IMR-90 (cell line): Measurements from ENCODE around the gene XRCC4. TPM values are rescaled to one million over a fixed set of nuclear protein-coding genes. Genes with fewer than 3 reads are reported as not detected.

ENCODE experiments used
- ATAC-seq: fragments of 200-7000 bp; cut with Tn5 transposase; 2 replicates; pipeline ENCODE4 v1.9.1; 2020; ENCODE audit warnings: low read depth, mild to moderate bottlenecking, moderate library complexity
- BruUV-seq: library from RNA; stranded (reverse); fragments of 400-500 nt; replicated peaks from 2 replicates; lab custom pipeline; 2021; lab: Mats Ljungman, UMichigan
- CTCF ChIA-PET: fragments of 300-600 bp; formaldehyde crosslinking; extraction: SDS; loops from one replicate; lab custom pipeline; 2021; ENCODE audit warnings: antibody characterized with exemption; lab: Yijun Ruan, JAX
- POLR2A ChIA-PET: fragments of 300-600 bp; sonication (Branson Sonifier 250); formaldehyde crosslinking; loops from one replicate; lab custom pipeline; 2022; ENCODE audit warnings: antibody characterized with exemption; ENCODE audit not compliant: unreplicated experiment; lab: Charles Lee
- DNase-seq: peaks from one replicate; pipeline ENCODE4 v3.0.0; 2013
- H2AFZ ChIP-seq: replicated peaks from 2 replicates; pipeline ENCODE3; 2013; ENCODE audit warnings: low read length, mild to moderate bottlenecking; ENCODE audit not compliant: poor library complexity
- H2AK5ac ChIP-seq: 2 replicates; pipeline ENCODE4 v1.6.1; 2013; ENCODE audit warnings: low read depth, low read length, inconsistent platforms
- H2AK9ac ChIP-seq: replicated peaks from 2 replicates; pipeline ENCODE3; 2013; ENCODE audit warnings: mild to moderate bottlenecking, low read depth, low read length, moderate library complexity; ENCODE audit not compliant: poor library complexity
- H2BK120ac ChIP-seq: 2 replicates; pipeline ENCODE4 v1.6.1; 2013; ENCODE audit warnings: low read depth, low read length, inconsistent platforms
- H2BK15ac ChIP-seq: 3 replicates; pipeline ENCODE4 v1.6.1; 2013; ENCODE audit warnings: low read depth, low read length, inconsistent platforms
- H2BK20ac ChIP-seq: 2 replicates; pipeline ENCODE4 v1.6.1; 2013; ENCODE audit warnings: low read depth, mild to moderate bottlenecking, inconsistent platforms, low read length, moderate library complexity
- H2BK5ac ChIP-seq: 2 replicates; pipeline ENCODE4 v1.6.1; 2013; ENCODE audit warnings: mild to moderate bottlenecking, low read depth, low read length, inconsistent platforms; ENCODE audit not compliant: poor library complexity, severe bottlenecking
- H3K14ac ChIP-seq: replicated peaks from 2 replicates; pipeline ENCODE4 v1.6.1; 2013; ENCODE audit warnings: low read depth, low read length, inconsistent platforms
- H3K18ac ChIP-seq: 2 replicates; pipeline ENCODE4 v1.6.1; 2013; ENCODE audit warnings: low read depth, low read length, control low read depth
- H3K23ac ChIP-seq: 2 replicates; pipeline ENCODE4 v1.6.1; 2013; ENCODE audit warnings: low read depth, low read length, inconsistent platforms
- H3K27ac ChIP-seq: 2 replicates; pipeline ENCODE4 v1.5.1; 2013; ENCODE audit warnings: mild to moderate bottlenecking, control low read depth, low read length; ENCODE audit not compliant: insufficient read depth
- H3K27me3 ChIP-seq: 2 replicates; pipeline ENCODE4 v1.6.1; 2013; ENCODE audit warnings: low read length; ENCODE audit not compliant: control insufficient read depth, insufficient read depth
- H3K36me3 ChIP-seq: 2 replicates; pipeline ENCODE4 v1.6.1; 2013; ENCODE audit warnings: low read length, mixed read lengths; ENCODE audit not compliant: control insufficient read depth, insufficient read depth
- H3K4ac ChIP-seq: 2 replicates; pipeline ENCODE4 v1.6.1; 2013; ENCODE audit warnings: low read depth, low read length, inconsistent platforms
- H3K4me1 ChIP-seq: 2 replicates; pipeline ENCODE4 v1.6.1; 2013; ENCODE audit warnings: low read length, mixed read lengths; ENCODE audit not compliant: control insufficient read depth, insufficient read depth
- H3K4me2 ChIP-seq: 2 replicates; pipeline ENCODE4 v1.6.1; 2013; ENCODE audit warnings: low read depth, mild to moderate bottlenecking, control low read depth, low read length, moderate library complexity
- H3K4me3 ChIP-seq: 2 replicates; pipeline ENCODE4 v1.5.1; 2013; ENCODE audit warnings: low read depth, mild to moderate bottlenecking, control low read depth, low read length, moderate library complexity; ENCODE audit not compliant: insufficient read depth
- H3K56ac ChIP-seq: 2 replicates; pipeline ENCODE4 v1.6.1; 2013; ENCODE audit warnings: low read length, inconsistent platforms; ENCODE audit not compliant: insufficient read depth; ENCODE audit errors: extremely low read depth
- H3K79me1 ChIP-seq, 2 experiments: 2 replicates each; pipeline ENCODE4 v1.6.1; 2013; ENCODE audit warnings: low read length in 2 of 2, inconsistent platforms in 1 of 2, low read depth in 1 of 2
- H3K9ac ChIP-seq: 2 replicates; pipeline ENCODE4 v1.6.1; 2013; ENCODE audit warnings: low read depth, low read length, control low read depth
- H3K9me1 ChIP-seq: 2 replicates; pipeline ENCODE4 v1.6.1; 2013; ENCODE audit warnings: low read length, inconsistent platforms; ENCODE audit not compliant: insufficient read depth
- H3K9me3 ChIP-seq: 2 replicates; pipeline ENCODE4 v1.6.1; 2013; ENCODE audit warnings: low read length; ENCODE audit not compliant: control insufficient read depth, insufficient read depth
- H4K20me1 ChIP-seq: 2 replicates; pipeline ENCODE4 v1.6.1; 2013; ENCODE audit warnings: low read length, inconsistent platforms; ENCODE audit not compliant: insufficient read depth
- H4K5ac ChIP-seq: 2 replicates; pipeline ENCODE4 v1.6.1; 2013; ENCODE audit warnings: mild to moderate bottlenecking, low read depth, low read length, control low read depth
- H4K8ac ChIP-seq, 2 experiments: 2 replicates each; pipeline ENCODE4 v1.6.1; 2013; ENCODE audit warnings: low read depth in 2 of 2, low read length in 2 of 2, control low read depth in 1 of 2, inconsistent platforms in 1 of 2
- H4K91ac ChIP-seq: 2 replicates; pipeline ENCODE4 v1.6.1; 2013; ENCODE audit warnings: low read depth, low read length, inconsistent platforms; ENCODE audit not compliant: insufficient read depth
- BHLHE40 ChIP-seq: fragments of 150-350 bp; IDR thresholded peaks from 2 replicates; pipeline ENCODE4 v1.6.1; 2016; ENCODE audit warnings: mild to moderate bottlenecking, low read depth, low read length
- CEBPB ChIP-seq: IDR thresholded peaks from 2 replicates; pipeline ENCODE4 v1.6.1; 2012; ENCODE audit warnings: low read depth, low read length, improper control_type of control experiment
- CHD1 ChIP-seq: IDR thresholded peaks from 2 replicates; pipeline ENCODE4 v1.6.1; 2012; ENCODE audit warnings: low read depth, low read length, improper control_type of control experiment
- ELK1 ChIP-seq: fragments of 150-350 bp; IDR thresholded peaks from 2 replicates; pipeline ENCODE4 v1.6.1; 2016; ENCODE audit warnings: low read depth, mild to moderate bottlenecking, low read length, moderate library complexity, borderline replicate concordance
- FOS ChIP-seq: fragments of 150-350 bp; IDR thresholded peaks from 2 replicates; pipeline ENCODE4 v1.6.1; 2016; ENCODE audit warnings: low read depth, low read length
- MAFK ChIP-seq: IDR thresholded peaks from 2 replicates; pipeline ENCODE4 v1.6.1; 2012; ENCODE audit warnings: low read depth, low read length, improper control_type of control experiment
- MAZ ChIP-seq: IDR thresholded peaks from 2 replicates; pipeline ENCODE4 v1.6.1; 2012; ENCODE audit warnings: low read depth, mild to moderate bottlenecking, low read length, improper control_type of control experiment, moderate library complexity, borderline replicate concordance
- MXI1 ChIP-seq: IDR thresholded peaks from 2 replicates; pipeline ENCODE4 v1.6.1; 2012; ENCODE audit warnings: low read depth, mild to moderate bottlenecking, low read length, moderate library complexity, borderline replicate concordance
- POLR2A ChIP-seq: IDR thresholded peaks from 2 replicates; pipeline ENCODE4 v1.6.1; 2012; ENCODE audit warnings: mild to moderate bottlenecking, low read depth, low read length
- RAD21 ChIP-seq: IDR thresholded peaks from 2 replicates; pipeline ENCODE4 v1.6.1; 2012; ENCODE audit warnings: low read length, improper control_type of control experiment
- RCOR1 ChIP-seq: IDR thresholded peaks from 2 replicates; pipeline ENCODE4 v1.6.1; 2012; ENCODE audit warnings: mild to moderate bottlenecking, low read length, improper control_type of control experiment; ENCODE audit not compliant: insufficient replicate concordance
- RFX5 ChIP-seq: IDR thresholded peaks from 2 replicates; pipeline ENCODE4 v1.8.0; 2012; ENCODE audit warnings: low read depth, mild to moderate bottlenecking, low read length, moderate library complexity
- SMC3 ChIP-seq: fragments of 150-350 bp; IDR thresholded peaks from 2 replicates; pipeline ENCODE4 v1.6.1; 2016; ENCODE audit warnings: low read depth, mild to moderate bottlenecking, antibody characterized with exemption, low read length, moderate library complexity
- USF2 ChIP-seq: fragments of 150-350 bp; IDR thresholded peaks from 2 replicates; pipeline ENCODE4 v1.6.1; 2017; ENCODE audit warnings: mild to moderate bottlenecking, antibody characterized with exemption, low read length, low read depth
- WGBS, 2 experiments: methylation state at CpG; one replicate each; pipeline versions ENCODE4 v1.1.5 to v1.1.7; 2013; ENCODE audit warnings: missing lambda C conversion rate in 2 of 2; ENCODE audit not compliant: insufficient read length in 1 of 2; ENCODE audit errors: extremely low coverage in 2 of 2; 5-methylcytosine and 5-hydroxymethylcytosine counted together
- dilution Hi-C: fragments of 300-500 bp; cut with HindIII; formaldehyde crosslinking; loops from one replicate; pipeline ENCODE4 v1.14.3; 2018; ENCODE audit warnings: low sequenced_read_pairs; ENCODE audit not compliant: unreplicated experiment
- in situ Hi-C: fragments of 300-500 bp; cut with MboI; formaldehyde crosslinking; loops from 3 replicates; pipeline ENCODE4 v1.14.3; 2019; ENCODE audit warnings: low sequenced_read_pairs, inconsistent platforms, mixed read lengths
- intact Hi-C: fragments of 100-400 bp; cut with micrococcal nuclease; formaldehyde crosslinking; loops from 2 replicates; pipeline ENCODE4 v1.10.0; 2022
- polyA plus RNA-seq, 3 experiments: library from polyadenylated mRNA; depleted of rRNA; stranded (reverse); fragments of >200 nt; gene quantifications; 2 replicates each; pipeline ENCODE4 v1.2.3, GENCODE V29; 2012; ENCODE audit warnings: low replicate concordance in 1 of 3
- total RNA-seq: library from RNA; depleted of rRNA; stranded (reverse); fragments of >200 nt; gene quantifications from 2 replicates; pipeline ENCODE4 v1.2.3, GENCODE V29; 2012
- TF ChIP-seq, protein P1 (sequence below): conservative IDR thresholded peaks from 2 replicates; pipeline ENCODE4 v1.5.1; 2012; ENCODE audit warnings: mild to moderate bottlenecking, low read depth, low read length, improper control_type of control experiment

Gene XRCC4
- total and polyA plus RNA-seq, 2 of the 4 experiments (the other 2 are of a cell fraction), result 3.5 to 4.7 TPM

DNA sequence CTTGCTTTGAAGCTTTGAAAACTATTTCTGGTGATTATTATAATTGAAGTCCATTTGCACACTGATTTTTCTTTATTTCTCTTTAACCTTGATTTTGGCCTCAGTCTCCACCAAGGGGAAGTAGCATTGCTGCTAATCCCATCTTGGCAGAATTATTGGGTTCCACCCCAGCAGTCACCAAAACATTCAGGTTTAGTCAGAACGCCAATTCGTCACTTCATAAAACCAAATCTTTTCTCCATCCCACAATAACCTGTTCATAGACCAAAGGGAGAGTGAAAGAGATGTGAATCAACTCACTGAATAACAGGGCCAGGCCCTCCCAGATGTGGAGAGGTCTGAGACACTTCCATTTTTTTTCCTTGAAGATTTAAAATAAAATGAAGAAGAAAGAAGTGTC lies 299.1 kb downstream of the XRCC4 start:
- no peaks in the 10 kb centered on the region for H3K36me3 ChIP-seq
- peak overlapping the region; percentile 90 for H2BK20ac ChIP-seq
- H3K4me1 ChIP-seq, result peaks cover 3% of the 10 kb centered on the region; the same call in 1 of the 2 replicates
- H3K14ac ChIP-seq, result peak overlapping the region; percentile 52; the same call in 1 of the 2 replicates
- H3K23ac ChIP-seq, result 0 out of 2 replicates have a peak overlapping the region, but pooled peaks have one; percentile 59
- in situ Hi-C loops, result no loop called here
- no peak overlapping the region for H2AK9ac ChIP-seq
- ATAC-seq (no peak), DNase-seq (no peak)
- dilution Hi-C loops, result no loop called here
- WGBS, 2 experiments, result no CpG with 5 or more reads among the region's 2 CpGs
- peak overlapping the region; percentile 79 for H2BK120ac ChIP-seq
- H3K56ac ChIP-seq, result 0 out of 2 replicates have a peak overlapping the region, but pooled peaks have one; percentile 16
- ChIA-PET CTCF (interaction anchor here (1.5 kb wide), 1 partner anchor 18 kb away, joined by 3 read pairs; no protein-coding TSS in a partner anchor), POLR2A (no interaction called here)
- no TSS peak for BruUV-seq
- H3K4me2 ChIP-seq, result no peak overlapping the region
- H3K27me3 ChIP-seq, result no peaks in the 10 kb centered on the region
- no peaks in the 10 kb centered on the region for H4K20me1 ChIP-seq
- peak overlapping the region; percentile 67; the same call in 1 of the 2 replicates for H2AK5ac ChIP-seq
- H3K9me3 ChIP-seq, result no peaks in the 10 kb centered on the region
- peaks cover 3% of the 10 kb centered on the region for H3K9me1 ChIP-seq
- H3K9ac ChIP-seq, result no peak overlapping the region
- H3K4me3 ChIP-seq, result no peak overlapping the region
- H3K18ac ChIP-seq, result peak overlapping the region; percentile 2; the same call in 1 of the 2 replicates
- peak overlapping the region in 1 of 2 experiments; percentile 46; a peak in 1 of 4 replicates for H4K8ac ChIP-seq
- peak overlapping the region; percentile 81; the same call in 2 of the 3 replicates for H2BK15ac ChIP-seq
- TF ChIP-seq USF2 (no peak), MAFK (no peak), CHD1 (no peak), CEBPB (no peak), MAZ (no peak), ELK1 (no peak), RCOR1 (no peak), SMC3 (no peak), FOS (no peak), MXI1 (no peak), BHLHE40 (no peak), RAD21 (no peak), POLR2A (no peak), RFX5 (no peak)
- TF ChIP-seq, protein P1, sequence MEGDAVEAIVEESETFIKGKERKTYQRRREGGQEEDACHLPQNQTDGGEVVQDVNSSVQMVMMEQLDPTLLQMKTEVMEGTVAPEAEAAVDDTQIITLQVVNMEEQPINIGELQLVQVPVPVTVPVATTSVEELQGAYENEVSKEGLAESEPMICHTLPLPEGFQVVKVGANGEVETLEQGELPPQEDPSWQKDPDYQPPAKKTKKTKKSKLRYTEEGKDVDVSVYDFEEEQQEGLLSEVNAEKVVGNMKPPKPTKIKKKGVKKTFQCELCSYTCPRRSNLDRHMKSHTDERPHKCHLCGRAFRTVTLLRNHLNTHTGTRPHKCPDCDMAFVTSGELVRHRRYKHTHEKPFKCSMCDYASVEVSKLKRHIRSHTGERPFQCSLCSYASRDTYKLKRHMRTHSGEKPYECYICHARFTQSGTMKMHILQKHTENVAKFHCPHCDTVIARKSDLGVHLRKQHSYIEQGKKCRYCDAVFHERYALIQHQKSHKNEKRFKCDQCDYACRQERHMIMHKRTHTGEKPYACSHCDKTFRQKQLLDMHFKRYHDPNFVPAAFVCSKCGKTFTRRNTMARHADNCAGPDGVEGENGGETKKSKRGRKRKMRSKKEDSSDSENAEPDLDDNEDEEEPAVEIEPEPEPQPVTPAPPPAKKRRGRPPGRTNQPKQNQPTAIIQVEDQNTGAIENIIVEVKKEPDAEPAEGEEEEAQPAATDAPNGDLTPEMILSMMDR, result no peak
- peak overlapping the region; percentile 78 for H2BK5ac ChIP-seq
- no peak overlapping the region for H3K27ac ChIP-seq
- peak overlapping the region; percentile 72; the same call in 1 of the 2 replicates for H4K91ac ChIP-seq
- no peaks in the 10 kb centered on the region for H3K79me1 ChIP-seq
- intact Hi-C loops, result loop anchor here (5.0 kb wide), 1 partner anchor 96 kb away; the partner anchor contains the start of gene VCAN
- H4K5ac ChIP-seq, result no peak overlapping the region; the same call in 1 of the 2 replicates
- H3K4ac ChIP-seq, result peak overlapping the region; percentile 62
- H2AFZ ChIP-seq, result peak overlapping the region; percentile 47
